Measurements from ENCODE around the gene PCBP3.
"Not testable (repeated sequence)": the region's sequence is repeated elsewhere in the genome, so short reads cannot be mapped to it uniquely, and the experiment has no call there.

PCBP3 gene

GRCh38 chr21:45947296-45947695, 303.8 kb downstream of the PCBP3 start:
- DNase-seq (ENCODE audit: low spot score) = no peak

DNA sequence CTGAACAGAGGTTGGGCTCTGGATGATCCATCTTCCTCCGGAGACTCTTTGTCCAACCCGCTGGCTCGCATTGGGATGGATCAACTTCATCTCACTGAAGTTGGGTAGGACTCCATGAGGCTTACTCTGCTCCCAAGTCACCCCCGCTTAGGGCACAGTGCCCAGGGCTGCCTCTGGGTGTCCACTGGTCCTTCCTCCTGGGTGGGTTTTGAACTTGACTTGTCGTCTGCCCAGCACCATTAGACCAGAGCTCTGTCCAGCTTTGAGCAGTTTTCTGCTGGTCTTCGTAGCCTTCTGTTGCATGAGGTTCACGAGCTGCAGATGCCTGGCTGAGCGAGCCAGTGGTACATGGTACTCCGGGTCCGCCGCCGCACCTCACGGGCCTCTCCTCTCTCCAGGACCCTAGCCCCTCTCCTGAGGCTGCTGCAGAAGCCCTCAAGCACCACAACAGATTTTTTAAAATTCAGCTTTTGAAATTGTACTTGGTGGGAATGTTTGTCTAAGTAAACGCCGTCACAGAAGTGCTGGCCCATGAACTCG, 304.3 kb downstream of the PCBP3 start:
- no peak for DNase-seq (ENCODE audit: low spot score)

DNA sequence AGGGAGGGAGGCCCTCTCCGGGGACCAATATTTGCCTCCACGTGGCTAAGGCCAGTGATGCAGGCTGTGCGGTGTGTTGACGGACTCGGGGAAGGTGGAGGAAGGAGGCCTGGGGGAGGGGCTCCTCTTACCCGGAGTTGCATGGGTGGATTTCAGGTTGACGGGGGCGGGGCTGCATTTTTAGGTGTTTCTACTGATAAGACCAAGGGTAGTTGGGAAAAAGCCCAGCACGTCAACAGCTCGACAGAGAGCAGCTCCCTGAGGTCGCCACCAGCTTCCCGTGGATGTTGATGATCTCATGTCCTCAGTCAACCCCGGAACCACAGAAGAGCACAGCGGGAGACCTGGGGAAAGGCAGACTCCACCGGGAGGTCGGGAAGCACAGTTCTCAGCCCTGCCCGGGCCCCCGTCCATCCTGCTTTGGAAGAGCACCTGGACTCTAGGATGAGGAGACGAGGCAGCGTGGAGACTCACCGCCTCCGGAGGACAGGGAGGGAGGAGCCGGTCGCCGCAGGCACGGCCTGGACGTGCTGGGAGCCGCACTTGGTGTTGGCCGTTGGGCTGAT, 305.1 kb downstream of the PCBP3 start:
- no peak for DNase-seq (ENCODE audit: low spot score)

DNA sequence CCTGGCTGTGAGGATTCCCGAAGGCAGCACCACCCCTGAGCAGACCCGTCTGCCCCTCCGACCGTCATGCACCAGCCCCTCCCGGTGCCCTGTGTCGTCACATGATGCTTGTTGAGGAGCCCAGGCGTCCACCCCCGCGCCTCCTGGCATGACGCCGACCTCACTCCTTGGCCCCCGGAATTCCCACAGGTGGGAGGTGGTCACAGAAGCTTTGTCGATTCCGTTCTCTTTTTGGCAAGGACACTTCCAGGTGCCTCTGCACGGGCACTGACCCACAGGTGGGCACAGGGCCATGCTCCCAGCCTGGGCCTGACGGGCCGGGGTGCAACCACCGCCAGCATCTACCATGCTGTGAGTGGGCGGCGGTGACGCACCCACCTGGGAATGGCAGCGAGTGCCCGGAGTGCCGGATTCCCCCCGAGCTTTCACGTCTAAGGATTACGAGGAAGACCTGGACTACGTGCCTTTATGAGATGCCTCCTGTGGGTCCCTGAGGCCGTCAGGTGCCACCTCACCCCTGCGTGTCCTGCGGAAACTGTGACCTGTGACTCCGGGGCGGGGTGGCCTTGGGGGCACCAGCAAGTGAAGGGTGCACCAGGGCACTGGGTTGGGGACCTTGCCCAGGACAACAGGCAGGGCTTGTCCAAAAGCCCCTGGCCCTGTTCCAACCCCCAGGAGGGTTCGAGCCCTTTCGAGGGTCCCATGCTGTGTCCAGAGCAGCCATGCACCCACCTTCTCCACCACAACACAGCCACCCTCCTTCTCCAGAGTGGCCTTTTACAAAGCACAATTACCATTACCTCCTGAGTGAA, 306.6 kb downstream of the PCBP3 start:
- no peak for DNase-seq (ENCODE audit: low spot score)

DNA sequence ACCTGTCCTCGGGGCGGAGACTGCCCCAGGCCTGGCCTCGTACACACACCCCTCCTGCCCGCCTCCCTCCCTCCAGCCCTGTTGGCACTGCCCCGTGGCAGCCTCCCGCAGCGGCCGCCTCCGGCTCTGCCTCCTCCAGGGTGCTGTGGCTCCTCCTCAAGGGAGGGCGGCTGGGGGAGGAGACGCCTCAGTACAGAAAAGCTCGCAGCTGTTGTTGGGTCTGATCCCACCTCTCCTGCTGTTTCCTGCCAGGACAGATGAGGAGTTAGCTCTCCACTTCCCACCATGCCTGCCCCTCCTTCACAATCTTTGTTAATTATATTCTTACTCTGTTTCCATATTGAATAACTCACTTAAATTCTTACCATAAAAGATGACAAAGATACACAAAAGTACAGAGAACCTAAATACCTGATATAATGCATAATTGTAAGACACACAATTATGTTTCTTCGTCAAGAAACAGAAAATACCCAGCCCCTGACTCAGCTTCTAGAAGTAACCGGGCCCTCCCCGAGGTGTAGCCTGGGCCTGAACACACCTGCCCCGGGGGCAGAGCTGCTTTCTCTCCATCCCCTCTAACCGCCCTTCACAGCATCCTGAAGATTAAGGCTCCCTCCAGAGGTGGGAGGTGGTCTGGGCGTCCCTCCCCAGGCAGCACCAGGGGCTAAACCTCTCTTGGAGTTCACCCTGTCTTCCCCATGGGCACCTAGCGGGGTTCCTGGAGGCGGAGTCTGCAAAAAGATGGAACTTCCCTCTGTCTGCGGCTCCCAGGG, 307.4 kb downstream of the PCBP3 start:
- DNase-seq (ENCODE audit: low spot score) = no peak

DNA sequence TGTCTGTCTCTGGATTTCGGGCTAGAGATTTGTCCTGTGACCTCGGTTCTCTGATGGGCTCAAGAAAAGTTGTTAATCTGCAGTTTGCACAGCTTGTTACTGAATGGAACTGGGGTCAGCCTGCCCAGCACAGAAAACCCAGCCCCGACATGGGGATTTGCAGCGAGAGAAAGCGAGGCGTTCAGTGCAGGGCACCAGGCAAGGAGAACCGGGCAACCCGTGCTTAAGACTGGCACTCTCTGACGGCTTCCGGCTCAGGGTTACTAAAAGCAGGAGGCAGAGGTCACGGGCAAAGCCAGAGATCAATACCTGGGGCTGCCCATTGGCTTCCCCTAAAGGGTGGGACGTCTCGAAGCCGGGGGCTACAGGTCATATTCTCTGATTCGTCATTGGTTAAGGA, 308.2 kb downstream of the PCBP3 start:
- DNase-seq (ENCODE audit: low spot score) = no peak

- not testable (repeated sequence) for DNase-seq (ENCODE audit: low spot score)
Measured at GRCh38 chr21:45952527-45952926, 309.0 kb downstream of the PCBP3 start.

DNA sequence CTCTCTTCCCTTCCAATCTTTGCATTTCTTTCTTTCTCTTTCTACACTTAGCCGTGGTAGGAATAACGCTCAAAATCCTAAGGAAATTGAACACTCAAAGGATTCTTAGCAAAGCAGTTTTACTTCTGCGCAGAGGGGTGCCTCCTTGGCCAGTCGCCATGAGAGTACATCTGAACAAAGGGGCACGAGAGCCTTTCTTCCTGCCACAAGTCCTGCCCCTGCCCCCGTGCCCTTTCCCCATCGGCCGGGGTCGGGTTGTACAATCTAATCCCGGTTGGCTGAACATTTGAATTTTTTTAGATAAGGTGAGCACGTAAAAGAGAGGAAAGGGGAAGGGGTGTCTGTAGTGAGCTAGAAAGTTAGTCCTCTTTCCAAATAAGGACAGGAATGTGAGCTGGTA, 309.4 kb downstream of the PCBP3 start:
- no peak for DNase-seq (ENCODE audit: low spot score)

DNA sequence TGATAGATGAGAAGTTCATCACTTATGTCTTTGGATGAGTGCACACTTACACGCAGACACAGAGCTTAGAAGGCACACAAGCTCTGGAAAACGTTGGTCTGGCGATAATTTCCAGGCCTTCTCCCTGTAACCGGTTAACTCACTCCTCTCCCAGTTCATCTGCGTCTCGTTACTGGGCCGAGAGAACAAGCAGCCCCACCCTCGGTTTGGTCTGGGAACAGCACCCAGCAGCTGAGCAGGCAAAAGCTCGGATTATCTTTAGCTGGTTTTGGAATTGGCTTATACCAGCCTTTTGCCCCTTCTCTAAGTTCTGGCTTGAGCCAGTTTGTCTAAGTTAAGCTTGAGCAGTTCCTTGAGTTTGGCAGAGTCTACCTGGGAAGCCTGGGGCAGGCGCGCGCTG, 310.7 kb downstream of the PCBP3 start:
- no peak for DNase-seq (ENCODE audit: low spot score)

- DNase-seq (ENCODE audit: low spot score) = no peak
Measured at GRCh38 chr21:45954921-45955320, 311.4 kb downstream of the PCBP3 start.

DNA sequence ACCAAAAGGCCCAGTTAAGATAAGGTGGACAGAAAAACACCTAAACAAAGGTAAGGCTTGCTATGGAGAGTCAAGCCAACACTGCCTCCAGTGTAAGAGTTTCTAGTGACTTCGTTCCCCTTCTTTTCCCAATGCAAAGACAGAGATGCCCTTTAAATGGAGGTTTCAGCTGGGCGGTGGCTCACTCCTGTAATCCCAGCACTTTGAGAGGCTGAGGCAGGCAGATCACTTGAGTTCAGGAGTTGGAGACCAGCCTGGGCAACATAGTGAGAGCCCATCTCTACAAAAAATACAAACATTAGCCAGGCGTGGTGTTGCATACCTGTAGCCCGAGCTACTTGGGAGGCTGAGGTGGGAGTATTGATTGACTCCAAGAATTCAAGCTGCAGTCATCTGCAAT, 314.0 kb downstream of the PCBP3 start:
- DNase-seq (ENCODE audit: low spot score) = no peak

DNA sequence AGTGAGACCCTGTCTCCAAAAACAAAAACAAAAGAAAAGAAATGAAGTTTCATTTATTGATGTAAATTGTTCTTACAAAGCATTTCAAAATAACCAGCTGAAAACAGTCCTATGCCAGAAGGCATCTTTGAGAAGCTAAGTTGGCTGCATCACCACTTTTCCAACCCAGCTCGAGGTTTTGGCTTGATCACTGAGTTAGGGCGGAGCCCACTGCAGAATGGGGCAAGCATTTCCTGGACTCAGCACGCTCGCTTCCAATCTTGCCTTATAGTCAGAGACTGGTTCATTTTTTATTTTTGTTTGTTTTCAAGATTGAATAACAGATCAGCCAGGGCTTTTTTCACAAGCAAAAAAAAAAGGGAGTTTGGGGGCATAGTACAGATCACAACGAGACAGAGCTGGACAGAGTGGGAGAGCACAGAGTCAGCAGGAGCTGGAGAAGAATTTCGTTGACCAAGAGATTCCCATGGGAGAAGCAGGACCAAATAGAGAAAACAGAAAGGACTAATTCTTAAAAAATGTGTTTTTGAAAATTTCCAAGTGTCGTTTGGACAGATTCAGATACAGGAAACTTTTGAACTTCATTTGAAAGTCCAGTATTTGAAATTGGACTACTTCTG, 314.6 kb downstream of the PCBP3 start:
- no peak for DNase-seq (ENCODE audit: low spot score)

- DNase-seq (ENCODE audit: low spot score) = no peak
Measured at GRCh38 chr21:45959182-45959581, 315.7 kb downstream of the PCBP3 start.

DNA sequence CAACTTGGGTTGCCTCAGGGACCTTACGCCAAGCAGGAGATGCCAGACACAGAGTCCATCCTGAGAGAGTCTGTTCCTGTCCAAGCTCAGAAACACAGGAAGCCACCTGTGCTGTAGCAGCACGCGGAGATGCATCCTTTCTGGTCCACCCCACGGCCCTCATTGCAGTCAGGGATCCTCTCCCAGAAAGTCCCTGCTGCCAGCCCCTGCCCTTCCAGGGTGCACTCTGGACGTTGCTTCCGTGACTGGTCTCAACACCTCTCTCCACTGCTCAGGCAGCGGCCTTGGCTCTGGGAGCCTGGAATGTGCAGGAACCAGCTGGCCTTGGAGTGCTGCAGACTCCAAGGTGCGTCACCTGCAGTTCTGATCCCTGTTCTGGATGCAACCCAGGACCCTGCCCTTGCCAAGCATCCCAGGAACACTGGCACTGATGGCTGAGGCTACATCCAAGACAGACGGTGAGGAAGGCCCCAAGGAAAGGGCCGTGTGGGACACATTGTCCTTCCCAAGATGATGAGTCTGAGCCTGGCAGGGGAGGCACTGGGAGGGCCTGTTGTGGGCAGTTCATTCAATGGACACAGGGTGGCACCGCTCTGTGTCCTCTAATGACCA, 316.4 kb downstream of the PCBP3 start:
- DNase-seq (ENCODE audit: low spot score) = no peak

- not testable (repeated sequence) for DNase-seq (ENCODE audit: low spot score)
Measured at GRCh38 chr21:45961408-45961807, 317.9 kb downstream of the PCBP3 start.

DNA sequence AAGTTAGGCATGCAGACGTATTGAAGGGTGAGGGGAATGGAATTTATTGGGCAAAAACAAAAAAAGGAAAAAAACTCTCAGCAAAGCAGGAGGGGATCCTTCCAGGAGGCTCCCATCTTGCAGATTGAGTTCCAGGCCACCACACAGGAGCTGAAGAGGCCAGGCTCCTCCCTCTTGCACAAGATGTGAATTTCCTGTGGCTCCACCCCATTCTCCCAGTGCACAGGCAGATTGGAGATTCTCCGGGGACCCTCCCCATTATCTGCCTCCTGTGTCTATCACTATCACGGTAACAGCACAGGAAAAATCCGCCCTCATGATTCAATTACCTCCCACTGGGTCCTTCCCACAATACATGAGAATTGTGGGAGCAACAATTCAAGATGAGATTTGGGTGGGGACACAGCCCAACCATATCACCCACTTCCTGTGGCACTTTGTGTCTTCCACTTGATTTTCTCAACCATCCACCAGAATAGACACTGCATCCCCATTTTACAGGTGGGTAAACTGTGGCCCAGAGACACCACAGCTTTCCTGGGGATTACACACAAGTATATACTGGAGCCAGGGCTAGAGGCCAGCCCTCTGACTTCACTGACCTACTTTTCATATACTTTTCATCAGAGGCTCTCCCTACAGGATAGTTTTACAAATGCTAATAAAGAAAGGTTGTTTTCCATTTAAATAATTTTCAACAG, 319.2 kb downstream of the PCBP3 start:
- DNase-seq (ENCODE audit: low spot score) = no peak

GRCh38 chr21:45963232-45963570, 319.7 kb downstream of the PCBP3 start:
- no peak for DNase-seq (ENCODE audit: low spot score)

DNA sequence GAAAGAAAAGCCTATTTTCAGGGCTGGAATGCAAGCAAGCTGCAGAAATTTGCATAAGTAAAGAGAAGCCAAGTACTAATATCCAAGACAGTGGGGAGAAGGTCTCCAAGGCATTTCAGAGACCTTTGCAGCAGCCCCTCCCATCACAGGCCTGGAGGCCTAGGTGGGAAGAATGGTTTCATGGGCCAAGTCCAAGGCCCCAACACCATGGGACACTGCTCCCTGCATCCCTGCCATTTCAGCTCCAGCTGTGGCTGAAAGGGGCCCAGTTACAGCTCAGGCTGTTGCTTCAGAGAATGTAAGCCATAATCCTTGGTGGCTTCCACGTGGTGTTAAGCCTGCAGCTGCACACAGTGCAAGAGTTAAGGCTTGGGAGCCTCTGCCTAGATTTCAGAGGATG, 321.1 kb downstream of the PCBP3 start:
- DNase-seq (ENCODE audit: low spot score) = no peak

DNA sequence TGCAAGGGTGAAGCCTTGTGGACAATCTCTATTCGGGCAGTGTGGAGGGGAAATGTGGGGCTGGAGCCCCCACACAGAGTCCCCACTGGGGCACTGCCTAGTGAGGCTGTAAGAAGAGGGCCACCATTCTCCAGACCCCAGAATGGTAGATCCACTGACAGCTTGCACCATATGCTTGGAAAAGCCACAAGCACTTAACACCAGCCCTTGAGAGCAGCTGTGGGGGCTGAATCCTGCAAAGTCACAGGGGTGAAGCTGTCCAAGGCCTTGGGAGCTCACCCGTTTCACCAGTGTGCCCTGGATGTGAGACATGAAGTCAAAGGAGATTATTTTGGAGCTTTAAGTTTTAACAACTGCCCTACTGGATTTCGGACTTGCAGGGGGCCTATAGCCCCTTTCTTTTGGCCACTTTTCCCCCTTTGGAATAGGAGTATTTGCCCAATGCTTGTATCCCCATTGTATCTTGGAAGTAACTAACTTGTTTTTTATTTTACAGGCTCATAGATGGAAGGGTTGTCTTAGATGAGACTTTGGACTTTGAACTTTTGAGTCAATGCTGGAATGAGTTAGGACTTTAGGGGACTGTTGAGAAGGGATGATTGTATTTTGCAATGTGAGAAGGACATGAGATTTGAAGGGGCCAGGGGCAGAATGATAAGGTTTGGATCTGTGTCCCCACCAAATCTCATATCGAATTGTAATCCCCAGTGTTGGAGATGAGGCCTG, 321.7 kb downstream of the PCBP3 start:
- no peak for DNase-seq (ENCODE audit: low spot score)

GRCh38 chr21:45966791-45967394, 323.4 kb downstream of the PCBP3 start:
- no peak for DNase-seq (ENCODE audit: low spot score)

Data from germinal center (tissue), 1 donor.